Astrocyte of the hippocampus (primary cell): ENCODE results near the gene DHX34.

ENCODE experiments used
- DNase-seq: peaks from one replicate; pipeline ENCODE4 v3.0.0; 2011; ENCODE audit warnings: low read depth, low spot score

DHX34 gene

DNA sequence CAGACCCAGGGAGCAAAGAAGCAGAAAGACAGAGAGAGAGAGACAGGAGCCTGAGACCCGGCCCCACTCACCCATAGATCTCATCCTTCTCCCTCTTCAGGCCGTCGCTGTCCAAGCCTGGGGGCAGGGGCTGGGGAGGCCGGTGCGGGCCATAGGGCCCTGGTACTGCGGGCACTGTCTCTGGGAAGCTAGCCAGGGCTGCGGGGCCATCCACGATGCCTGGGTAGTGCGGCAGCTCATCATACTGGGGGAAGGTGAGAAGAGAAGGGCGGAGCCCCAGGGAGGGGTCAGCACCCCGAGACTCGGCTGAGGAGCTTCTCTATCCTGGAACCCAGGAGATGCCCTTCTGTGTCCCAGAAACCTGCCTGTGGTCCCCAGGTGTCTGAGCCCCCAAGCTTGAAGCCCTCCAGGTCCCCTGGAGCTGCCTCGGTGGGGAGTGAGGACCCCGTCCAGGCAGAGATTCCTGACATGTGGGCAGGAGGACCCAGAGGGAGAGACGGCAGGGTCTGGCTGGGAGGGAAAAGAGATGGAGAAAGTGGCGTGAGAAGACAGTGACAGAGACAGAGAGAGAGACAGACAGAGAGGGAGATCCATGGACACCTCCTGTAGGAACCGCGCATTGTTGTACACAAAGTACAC, 68.1 kb downstream of the DHX34 start:
- DNase-seq, result no peak

DNA sequence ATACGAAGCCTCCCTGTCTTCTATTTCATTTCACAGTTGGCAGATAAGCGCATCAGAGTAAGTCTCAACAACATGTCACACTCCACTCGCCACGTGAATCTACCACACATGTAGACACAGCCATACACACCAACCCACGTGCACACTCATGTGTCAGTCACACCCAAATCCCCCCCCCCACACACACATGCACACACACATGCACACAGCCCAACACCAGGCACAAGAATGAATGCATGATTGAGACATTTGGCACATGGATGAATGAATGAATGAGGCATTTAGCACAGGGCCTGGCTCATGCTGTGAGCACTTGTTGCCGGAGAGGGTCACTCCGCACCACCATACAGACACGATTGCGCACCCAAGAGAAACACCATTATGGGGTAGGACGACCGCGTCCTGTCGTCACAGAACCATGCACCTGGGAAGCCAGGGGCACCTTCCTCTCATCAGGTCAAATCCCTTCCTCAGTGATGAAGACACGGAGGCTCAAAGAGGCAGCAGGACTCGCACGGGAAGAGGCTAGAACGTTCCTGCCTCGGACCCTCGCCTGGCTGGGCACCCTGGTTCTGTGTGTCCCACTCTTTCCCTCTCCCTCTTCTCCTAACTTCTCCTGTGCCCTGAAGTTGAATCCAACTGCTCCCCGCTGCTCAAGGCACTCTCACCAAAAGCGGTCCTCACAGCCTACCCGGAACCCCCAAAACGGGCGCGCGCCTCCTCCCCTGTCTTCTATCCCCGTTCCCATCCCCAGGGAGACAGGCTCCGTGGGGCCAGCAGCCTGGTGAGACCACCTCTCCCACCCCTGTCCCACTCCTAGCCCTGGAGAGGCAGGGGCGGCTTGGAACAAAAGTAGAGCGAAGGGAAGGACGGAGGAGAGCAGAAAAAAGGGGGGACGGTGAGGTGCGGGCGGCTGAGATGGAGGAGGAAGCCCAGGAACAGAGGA, 68.9 kb downstream of the DHX34 start:
- no peak for DNase-seq

DNA sequence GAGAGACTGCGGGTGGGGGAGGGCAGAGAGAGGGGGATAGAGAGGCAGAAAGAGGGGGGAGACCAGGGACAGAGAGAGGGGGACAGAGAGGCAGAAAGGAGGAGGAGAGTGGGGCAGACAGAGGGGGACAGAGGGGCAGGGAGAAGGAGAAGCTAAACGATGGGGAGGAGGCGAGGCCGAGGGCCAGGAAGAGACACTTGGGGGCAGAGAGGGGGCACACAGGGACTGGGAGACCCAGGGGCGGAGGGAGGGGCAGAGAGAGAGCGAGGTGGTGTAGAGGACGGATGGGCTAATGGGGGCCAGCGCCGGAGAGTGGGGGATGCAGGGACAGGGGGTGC, 69.5 kb downstream of the DHX34 start:
- DNase-seq, result no peak

DNA sequence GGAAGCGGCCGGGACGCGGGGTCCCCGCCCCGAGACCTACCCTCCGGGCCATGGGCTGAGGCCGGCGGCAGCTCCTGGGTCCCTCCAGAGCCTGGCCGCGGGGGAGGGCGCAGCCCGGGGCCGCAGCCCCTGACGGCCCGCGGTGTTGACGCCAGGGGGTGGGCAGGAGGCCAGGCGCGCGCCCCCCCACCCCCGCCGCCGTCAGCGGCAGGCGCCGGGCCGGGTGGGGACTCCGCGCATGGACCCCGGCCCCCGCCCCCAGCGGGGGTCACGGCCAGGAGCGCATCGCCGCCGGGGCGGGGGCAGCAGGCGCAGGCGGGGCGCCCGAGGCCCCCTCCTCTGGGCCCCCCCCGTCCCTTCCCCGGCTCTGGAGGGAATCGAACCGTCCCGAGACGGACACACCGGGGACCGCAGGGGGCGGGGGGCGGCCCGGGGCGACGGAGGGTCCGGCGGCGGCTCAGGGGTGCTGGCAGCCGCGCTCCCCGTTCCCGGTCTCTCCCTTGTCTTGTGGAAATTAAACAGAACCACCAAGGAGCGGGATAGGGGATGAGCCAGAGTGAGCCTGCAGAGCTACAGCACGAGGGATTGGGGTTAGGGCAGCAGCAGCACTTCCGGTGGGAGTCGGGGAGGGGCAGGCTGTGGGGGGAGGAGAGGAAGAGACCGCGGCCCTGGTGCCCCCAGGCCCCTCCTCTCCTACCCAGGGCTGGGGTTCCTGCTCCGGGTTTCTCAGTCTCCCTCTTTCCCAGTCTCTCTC, 70.1 kb downstream of the DHX34 start, which contains the start of gene MEIS3:
MEIS3 (minus strand) TSS at position 498 of the 754 bp plus-strand sequence; CDS start at position 52, 446 bp downstream.
- no peak for DNase-seq

DNA sequence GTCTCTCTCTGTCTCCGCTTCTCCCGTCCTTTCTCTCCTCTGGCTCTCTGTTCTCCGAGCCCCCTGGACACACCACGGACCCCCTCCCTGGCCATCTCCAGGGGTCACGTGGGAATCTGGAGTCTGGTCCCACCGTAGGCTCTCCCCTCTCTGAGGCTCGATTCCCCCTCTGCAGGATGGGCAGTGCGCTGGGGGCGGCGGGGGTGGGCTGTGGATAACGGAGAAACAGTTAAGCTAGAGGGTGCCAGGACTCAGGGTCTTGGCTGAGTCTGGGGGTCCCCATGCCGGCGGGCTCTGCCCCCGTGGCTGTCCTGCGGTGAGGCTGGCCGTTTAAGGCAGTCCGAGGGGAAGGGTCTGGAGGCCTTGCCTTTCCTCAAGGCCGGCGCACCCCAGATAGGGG, 70.7 kb downstream of the DHX34 start:
- no peak for DNase-seq

DNA sequence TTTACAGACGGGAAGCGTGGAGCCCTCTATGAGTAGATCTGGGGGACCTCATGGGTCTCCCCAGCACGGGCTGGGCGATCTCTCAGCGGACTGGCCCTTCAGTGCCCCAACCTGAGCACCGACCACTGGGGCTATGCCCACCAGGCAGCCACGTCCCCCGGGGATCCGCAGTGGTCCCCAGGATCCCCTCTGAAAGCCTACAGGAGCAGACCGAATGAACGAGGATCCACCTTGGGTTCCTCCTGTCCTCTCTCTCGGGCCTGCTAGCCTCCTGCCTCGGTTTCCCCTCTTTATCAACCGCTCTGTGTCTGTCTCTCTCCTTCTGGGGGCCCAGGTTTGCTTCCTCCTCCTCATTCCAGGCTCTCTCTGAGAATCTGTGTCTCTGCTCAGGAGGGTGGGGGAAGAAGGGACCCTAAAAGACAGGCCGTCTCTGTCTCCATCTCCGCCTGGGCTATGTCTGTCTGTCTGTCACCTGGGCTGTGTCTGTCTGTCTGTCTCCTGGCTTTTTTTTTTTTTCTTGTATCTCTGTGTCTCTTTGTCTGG, 72.2 kb downstream of the DHX34 start:
- no peak for DNase-seq

DNA sequence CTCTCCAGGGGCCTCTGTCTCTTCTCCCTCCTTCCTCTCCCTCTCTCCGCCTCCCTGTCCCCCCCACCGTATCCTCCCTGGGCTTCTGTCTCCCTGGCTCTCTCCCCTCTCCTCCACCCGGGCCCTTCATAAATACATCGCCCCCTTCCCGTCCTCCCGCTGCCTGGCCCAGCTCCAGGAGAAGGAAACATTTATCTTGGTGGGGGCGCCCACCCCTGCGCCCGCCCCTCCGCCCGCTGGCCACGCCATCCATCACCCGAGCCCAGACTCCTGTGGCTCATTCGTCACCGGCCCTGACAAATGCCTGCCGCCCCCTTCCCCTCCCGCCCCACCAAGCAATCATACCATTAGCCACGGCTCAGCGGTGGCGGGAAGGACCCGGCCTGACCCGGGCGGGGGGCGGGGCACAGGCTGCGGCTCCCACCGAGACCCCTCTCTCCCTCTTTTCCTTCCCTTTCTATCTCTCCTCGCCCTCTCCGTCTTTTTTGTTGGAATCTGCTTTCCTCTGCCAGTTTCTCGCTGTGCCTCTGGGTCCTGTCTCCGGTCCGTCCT, 72.8 kb downstream of the DHX34 start:
- peak; percentile 66 for DNase-seq

DNA sequence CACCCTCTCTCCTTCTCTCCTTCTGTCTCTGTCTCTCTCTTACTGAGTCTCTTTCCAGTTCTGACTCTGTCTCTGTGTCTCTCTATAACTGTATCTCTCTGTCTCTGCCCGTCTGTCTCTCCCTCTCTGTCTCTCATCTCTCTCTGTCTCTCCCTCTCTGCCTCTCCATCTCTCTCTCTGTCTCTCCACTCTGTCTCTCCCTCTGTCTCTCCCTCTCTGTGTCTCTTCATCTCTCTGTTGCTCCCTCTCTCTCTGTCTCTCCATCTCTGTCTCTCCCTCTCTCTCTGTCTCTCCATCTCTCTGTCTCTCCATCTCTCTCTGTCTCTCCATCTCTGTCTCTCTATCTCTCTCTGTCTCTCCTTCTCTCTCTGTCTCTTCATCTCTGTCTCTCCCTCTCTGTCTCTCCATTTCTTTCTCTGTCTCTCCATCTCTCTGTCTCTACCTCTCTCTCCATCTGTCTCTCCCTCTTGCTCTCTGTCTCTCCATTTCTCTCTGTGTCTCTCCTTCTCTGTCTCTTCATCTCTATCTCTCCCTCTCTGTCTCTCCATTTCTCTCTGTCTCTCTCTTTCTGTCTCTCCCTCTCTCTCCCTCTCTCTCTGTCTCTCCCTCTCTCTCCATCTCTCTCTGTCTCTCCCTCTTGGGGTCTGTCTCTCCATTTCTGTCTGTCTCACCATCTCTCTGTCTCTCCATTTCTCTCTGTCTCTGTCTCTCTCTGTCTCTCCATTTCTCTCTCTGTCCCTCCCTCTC, 73.5 kb downstream of the DHX34 start:
- DNase-seq, result no peak

DNA sequence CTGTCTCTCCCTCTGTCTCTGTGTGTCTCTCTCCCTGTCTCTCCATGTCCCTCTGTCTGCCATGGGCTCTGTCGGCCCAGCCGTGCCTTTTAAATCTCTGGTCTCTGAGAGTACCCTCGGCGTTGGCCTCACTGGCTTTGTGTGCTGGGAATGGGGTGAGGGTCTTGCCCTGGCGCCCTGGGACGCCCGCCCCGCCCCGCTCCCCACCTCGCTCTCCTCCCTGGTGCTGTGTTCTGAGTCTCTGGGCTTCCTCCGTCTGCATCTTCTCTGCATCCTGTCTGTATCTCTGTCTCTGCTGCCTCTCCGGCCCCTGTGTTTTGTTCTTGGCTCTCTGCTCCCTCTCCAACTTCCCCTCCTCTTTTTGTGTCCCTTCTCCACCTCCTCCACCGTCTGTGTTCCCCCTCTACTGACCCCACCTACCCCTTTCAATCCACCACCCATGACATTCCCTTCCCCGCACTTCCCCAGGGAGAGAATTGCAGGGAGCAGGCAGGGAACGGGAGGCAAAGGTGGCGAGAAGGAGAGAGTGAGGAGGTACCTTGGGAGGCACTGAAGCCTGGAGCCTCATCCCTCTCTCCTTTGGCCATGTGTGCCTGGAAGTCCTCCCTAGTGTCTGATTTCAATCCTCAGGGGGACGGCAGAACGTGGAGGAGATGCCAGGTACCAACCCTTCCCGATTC, 74.2 kb downstream of the DHX34 start:
- DNase-seq, result no peak

DNA sequence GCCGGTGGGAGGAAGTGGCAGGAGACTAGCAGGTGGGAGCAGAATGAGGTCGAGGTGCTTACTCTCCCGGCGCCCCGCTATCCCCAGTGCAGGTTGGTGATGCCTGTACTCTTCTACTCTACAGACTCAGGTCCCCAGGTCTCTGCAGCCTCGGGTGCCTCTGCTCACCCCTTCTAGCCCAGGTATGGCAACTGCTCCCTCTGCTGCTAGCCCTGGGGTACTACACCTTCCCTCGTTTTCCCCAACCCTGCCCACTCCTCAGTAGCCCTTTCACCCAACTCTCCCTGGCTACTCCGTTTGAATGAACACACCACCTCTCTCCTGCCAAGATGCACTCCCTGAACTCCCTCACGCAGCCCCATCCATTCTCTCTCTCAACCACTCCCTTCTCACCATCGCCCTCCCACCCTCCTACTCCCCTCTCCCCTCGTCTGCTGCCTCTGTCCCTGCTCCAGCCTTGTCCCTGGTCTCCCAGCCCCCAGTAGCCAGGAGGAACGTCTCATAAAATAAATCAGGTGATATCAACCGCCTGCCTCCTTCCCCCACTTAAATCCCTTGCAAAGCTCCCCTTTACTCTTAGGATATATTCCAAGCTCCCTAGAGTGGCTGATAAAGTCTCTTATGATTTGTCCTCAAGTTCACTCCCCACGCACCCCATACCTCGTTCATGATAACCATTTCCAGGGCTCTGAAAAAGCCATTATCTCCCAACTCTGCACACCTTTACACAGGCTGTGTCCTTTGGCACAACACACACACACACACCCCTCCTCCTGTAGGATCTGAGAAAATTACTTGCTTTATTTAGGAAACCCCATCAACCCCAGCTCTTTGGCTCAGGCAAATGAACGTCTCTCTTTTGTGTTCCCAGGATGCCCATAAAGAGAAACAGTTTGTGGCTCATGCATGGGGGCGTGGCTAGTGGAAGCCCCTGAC, 78.4 kb downstream of the DHX34 start:
- peak; percentile 85 for DNase-seq

DNA sequence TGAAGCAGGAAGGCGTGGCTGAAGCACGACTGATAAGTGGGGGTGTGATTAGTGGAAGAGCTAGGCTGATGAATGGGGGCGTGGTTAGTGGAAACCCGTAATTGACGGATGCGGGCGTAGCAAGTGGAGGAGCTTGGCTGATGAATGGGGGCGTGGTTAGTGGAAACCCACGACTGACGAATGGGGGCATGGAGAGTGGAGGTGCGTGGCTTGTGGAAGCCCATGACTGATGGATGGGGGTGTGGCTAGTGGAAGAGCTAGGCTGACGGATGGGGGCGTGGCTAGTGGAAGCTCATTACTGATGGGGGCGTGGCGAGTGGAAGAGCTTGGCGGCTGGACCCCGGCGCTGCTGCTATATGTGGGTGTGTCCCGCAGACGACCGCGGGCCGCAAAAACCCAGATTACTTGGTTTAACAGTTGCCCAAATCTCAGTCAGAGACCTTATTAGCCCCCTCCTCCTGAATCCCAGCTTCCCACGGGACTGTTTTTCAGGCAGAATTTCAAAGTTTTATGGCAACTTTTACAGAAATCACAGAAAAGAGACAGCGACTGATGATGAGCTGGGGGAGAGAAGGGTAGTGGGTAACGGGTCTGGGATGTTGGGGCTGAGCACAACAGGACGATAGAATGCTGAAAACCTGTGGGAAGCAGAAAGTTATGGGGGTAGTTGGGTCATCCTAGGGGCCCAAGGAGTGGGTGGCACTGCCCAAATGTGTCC, 79.2 kb downstream of the DHX34 start:
- DNase-seq, result peak; percentile 99

DNA sequence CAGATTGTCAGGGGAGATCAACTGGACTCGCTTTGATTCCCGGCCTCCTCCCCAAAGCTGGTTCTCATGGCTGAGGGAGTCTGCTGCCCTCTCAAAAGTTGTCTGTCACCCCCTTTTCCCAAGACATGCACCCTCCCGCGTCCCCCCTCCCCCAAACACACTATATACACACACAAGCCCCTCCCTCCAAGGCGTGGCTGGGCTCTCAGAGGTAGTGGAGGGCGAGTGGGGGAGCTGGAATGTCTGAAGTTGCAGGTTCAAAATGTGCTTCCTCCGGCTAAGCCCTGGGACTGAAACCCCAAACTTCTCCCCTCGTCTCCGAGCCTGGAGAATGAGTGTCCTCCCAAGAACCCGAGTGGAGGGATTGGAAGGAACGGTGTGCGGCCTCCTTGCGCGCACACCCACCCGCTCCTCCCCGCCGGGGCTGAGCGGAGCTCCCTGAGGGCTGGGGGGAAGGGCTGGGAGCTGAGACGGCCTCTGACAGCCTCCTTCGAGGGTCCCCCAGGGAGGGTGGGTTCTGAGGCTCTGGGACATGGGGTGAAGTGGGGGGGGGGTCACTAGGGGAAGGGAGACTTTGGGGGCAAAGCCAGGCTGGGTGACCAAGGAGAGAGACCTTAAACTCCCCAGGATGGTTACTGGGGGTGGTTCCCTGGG, 80.2 kb downstream of the DHX34 start:
- no peak for DNase-seq

DNA sequence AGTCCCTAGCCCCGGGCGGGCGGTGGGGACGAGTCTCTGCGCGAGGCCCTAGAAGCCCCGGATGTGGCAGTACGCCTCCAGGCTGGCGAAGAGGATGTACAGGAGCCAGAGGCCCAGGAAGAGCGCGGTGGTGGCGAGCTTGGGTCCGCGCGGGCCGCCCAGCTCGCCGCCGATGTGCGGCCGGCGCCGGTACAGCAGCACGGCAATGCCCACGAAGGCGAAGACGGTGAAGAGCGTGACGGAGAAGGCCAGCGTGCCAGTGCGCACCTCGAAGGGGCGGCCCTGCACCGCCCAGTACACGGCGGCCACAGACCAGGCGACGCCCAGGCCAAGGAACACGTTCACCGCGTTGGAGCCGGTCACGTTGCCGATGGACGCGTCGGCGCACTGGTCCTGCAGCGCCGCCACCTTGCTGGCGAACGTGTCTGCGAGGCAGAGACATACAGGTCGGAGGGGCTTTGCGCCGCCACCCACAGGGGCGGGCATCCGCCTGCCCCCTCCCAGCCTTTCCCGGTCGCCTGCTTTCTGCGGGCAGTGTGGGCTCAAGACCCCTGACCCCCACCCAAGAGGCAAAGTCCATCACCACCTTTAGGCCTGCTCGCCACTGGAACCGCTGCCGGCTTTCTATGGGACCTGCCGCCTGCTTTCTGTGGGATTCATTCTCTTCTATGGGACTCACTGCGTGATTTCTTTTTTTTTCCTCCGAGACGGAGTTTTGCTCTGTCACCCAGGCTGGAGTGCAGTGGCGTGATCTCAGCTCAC, 81.1 kb downstream of the DHX34 start:
- peak; percentile 76 for DNase-seq

DNA sequence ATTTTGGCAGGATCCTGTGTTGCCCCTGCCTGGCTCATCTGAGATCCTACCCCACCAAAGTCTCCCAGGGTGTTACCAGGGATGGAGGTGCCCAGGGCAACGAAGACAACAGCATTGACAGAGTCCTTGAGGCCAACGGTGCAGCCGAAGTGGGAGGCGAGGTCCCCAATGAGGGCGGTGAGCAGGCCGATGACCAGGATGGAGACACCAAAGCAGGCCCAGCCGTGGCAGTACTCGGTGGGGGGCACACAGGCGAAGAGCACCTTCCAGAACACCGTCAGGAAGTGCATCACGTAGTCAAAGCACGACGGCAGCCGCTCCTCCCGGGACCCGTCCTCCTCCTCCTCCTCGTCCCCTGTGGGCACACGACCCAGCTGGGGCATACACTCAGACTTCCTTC, 83.0 kb downstream of the DHX34 start:
- no peak for DNase-seq
